HG02623 (cell line): ENCODE measurements around the gene ADIPOR2.
"Not testable (repeated sequence)": the region's sequence is repeated elsewhere in the genome, so short reads cannot be mapped to it uniquely, and the experiment has no call there.

ENCODE experiments used
- ATAC-seq: cut with Tn5 transposase; IDR thresholded peaks from one replicate; pipeline ENCODE4 v1.9.1; 2021; ENCODE audit warnings: moderate library complexity; ENCODE audit not compliant: unreplicated experiment

The ADIPOR2 gene

GRCh38 chr12:1702713-1703112 is 11.8 kb downstream of the ADIPOR2 start:
- ATAC-seq: no peak

DNA sequence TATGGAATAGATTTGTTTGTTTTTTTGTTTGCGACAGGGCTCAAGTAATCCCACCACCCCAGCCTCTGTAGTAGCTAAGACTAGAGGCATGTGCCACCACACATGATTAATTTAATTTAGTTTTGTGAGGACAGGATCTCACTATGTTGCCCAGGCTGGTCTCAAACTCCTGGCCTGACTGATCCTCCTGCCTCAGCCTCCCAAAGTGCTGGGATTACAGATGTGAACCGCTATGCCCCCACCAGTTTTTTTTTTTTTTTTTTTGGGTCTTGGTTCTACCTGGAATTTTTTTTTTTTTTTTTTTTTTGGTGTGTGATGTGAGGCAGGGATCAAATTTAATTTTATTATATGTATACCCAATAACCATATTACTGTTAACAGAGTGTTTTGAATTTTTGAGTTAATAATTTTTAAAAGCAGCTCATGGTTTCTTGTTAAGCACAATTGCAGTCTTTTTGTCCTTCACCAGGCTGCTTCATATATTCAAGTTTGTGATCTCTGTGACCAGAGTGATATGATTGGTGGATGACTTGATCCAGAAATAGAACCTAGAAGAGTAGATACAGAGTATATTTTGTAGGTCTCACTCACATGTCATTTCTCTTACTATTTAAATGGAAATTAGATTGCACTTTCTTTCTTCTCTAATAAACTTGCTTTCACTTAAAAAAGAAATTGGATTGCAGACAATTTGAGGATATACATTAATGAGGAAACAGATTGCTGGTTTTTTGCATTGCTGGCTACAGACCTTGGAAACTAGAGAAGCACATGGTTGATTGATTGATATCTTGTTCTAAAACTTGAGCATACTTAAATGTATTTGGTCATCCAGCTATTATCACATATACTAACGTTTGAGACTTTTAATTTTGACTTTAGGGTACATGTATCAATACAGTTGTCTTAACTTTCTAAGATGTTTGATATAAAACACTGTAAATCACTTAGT is 13.2 kb downstream of the ADIPOR2 start:
- no peak for ATAC-seq

DNA sequence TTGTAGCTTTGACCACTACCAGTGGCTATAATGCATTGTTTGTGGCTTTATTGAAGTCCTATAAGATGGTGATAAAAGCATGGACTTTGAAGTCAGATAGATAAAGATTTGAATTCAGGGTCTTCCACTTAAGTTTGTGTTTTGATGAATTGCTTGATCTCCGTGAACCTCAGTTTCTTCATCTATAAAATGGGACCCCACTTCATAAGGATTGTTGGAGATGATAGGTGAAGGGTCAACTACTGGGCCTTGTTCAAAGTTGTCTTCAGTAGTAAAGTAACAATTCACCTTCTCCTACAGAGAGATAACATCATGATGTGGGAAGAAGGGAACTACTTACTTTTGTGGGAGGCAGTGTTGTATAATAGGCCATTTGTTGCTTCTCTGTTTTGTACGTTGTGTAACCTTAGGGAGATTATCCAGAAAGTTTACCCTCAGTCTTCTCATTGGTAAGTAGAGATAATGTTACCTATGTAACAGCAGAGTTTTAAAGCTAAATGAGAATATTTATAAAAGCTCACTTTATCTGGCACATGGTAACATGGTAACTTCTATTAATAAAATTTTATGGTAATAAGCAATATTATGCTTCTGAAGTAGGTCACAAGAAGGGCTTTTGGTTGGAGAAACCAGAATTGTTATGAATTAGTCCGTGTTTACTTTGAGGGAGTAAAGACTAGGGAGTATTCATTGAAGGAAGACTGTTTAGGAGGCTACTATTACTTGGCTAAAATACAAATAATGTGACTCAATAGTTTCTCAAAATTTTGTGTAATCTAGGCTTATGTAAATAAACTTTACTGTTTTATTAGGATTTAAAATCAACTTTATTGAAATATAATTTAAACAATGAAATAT is 15.1 kb downstream of the ADIPOR2 start:
- ATAC-seq: no peak

DNA sequence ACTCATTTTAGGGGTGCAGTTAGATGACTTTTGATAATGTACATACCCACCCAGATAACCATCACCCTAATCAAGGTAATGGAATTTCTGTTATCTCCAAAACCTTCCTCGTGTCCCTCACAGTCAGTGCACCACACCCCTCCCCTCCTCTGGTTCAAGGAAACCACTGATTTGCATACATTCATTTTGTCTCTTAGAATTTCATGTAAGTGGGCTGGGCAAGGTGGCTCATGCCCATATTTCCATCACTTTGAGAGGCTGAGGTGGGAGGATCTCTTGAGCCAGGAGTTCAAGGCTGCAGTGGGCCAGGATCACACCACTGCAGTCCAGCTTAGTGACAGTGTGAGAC is 15.7 kb downstream of the ADIPOR2 start:
- ATAC-seq: no peak

DNA sequence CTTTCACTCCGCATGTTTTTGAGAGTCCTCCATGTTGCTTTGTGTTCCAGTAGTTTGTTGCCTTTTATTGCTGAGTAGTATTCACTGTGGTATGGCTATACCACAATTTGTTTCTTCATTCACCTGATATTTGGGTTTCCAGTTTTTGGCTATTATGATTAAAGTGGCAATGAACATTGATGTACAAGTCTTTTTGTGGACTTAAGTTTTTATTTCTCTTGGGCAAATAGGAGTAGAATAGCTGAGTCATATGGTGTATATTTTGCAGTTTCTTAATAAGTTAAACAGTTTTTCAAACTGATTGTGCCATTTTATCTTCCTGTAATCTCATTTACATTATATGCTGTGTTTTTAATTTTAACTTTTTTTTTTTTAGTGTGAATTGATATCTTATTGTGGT is 16.2 kb downstream of the ADIPOR2 start:
- no peak for ATAC-seq

GRCh38 chr12:1709968-1710367 is 19.1 kb downstream of the ADIPOR2 start:
- ATAC-seq: not testable (repeated sequence)

DNA sequence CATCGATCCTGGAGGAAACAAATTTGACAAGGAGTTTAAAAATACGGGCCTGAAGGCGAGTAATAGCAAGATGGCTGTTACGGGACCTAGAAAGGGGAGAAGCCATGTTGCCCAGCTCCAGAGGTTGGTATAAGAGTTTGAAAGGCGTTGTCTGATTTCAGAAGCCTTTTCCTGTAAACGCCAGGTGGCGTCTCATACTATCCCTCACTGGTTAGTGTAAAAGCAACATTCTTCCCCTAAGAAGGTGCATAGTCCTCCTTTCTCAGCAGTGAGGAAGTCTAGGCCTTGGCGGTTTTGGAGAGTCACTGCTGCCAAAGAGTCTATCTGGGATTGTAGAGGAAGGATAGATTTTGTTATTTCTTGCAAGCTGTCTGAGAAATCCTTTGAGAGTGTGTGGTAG is 20.0 kb downstream of the ADIPOR2 start:
- ATAC-seq: not testable (repeated sequence)

DNA sequence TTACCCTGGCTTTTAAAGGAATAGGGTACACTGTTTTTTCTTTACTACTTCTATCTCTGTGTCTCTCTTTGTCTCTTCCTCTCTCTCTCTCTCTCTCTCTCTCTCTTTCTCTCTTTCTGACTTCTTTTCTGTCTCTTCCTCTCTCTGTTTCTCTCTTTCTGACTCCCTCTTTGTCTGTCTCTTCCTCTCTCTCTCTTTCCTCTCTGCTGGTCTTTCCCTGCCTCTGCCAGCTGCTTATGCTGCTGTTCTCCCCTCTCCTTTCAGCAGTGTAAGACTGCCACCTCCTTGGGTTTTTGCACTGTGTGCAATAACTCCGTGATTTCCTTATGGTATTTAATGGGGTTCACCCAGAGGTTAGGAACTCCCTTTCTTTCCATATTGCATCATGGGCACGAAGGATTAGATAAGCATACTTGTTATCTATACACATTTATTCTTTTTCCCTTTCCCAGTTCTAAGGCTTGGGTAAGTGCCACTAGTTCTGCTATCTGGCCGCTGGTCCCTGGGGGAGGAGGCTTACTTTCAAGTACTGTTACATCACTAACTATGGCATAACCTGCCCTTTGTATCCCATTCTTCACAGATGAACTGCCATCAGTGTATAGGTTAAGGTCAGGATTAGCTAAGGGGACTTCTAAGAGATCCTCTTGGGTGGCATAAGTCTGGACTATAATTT is 20.8 kb downstream of the ADIPOR2 start:
- not testable (repeated sequence) for ATAC-seq

DNA sequence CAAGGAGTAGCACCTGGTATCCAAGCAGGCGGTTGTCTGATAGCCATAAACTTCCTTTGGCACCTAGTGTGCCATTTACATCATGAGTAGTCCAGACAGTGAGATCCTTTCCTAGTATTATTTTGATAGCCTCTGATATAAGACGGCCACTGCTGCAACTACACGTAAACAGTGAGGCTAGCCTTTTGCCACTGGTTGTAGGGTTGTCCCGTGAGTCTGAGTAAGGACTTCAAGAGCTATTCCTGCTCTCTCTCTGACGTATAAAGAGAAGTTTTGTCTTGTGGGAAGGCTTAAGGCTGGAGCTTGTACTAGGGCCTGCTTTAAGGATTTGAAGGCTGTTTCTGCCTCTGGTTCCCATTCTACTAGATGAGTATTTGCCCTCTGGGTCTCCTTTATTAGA is 21.4 kb downstream of the ADIPOR2 start:
- not testable (repeated sequence) for ATAC-seq

DNA sequence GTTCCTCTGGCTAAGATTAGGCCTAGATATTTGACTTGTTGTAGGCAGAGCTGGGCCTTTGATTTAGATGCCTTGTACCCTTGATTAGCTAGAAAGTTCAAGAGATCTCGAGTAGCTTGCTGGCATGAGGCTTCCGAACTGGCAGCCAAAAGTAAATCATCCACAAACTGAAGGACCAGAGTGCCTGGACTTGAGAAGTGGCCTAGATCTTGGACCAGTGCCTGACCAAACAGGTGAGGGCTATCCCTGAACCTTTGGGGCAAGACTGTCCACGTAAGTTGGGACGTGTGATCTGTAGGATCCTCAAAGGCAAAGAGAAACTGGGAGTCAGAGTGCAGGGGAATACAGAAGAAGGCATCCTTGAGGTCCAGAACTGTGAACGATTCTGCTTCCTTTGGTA is 22.0 kb downstream of the ADIPOR2 start:
- not testable (repeated sequence) for ATAC-seq

DNA sequence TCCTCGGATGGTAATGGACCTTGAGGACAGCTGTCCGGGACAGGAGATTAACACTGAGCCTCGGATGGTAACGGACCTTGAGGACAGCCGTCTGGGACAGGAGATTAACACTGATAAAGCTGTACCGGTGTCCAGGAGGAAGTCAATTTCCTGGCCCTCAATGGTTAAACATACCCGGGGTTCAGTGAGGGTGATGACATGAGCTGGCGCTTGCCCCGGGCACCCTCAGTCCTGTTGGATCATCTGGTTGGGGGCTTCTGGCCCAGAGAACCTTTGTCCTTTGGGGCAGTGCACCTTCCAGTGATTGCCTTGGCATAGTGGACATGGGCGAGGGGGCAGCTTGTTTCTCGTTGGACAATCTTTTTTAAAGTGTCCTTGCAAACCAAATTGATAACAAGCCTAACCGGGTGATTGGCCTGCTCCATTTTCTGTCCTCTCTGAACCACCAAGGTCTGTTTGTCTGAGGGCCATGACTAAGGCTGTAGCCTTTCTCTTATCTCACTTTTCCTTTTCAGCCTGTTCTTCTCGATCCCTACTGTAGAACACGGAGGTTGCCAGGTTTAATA is 23.0 kb downstream of the ADIPOR2 start:
- ATAC-seq: not testable (repeated sequence)

- ATAC-seq: not testable (repeated sequence)
These were observed 24.6 kb downstream of the ADIPOR2 start for GRCh38 chr12:1715459-1715858.

DNA sequence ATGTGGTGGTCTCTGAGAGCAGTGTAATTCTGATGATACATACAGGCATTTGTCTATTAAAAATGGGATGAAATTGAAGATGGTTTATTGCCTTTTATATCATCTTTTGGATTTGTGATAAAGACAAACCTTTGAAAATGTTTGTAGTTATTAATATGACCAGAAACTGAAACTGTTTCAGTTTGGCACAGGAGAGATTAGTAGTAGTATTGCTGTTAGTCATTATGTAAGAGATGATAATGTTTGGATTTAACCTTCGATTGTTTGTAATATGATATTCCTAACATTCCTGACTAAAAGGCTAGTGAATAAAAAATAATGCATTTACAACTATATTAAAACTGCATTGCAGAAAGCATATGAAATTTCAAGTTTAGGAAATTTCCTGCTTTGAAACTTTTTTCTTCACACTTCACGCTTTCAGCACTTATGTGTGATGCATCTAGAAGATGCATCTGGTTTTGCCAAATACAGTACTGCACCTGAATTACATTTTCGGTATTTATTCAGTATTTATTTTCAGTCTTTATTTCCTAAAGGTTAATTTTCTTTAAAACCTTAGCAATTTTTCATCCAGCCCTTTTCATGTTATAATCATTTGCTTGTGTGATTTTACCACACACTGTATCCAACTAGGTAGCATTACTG is 25.5 kb downstream of the ADIPOR2 start:
- ATAC-seq: no peak

GRCh38 chr12:1716911-1717310 is 26.0 kb downstream of the ADIPOR2 start:
- no peak for ATAC-seq

DNA sequence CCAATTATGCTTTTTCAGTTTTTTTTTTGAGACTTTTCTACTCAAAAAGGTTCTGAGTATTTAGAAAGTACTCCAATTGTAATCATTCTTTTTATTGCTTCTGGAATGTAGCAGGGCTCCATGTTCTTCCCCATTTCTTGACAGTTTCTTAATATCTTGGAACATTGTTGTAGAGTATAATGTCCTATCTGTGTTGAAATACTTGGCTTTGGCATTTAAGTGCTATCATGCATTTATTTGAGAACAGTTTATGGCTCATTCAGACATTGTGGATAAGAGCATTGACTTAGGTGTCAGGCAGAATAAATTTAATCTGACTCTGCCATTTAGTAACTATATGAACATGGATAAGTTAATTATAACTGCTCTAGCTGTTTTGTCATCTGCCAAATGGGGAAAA is 28.3 kb downstream of the ADIPOR2 start:
- no peak for ATAC-seq

DNA sequence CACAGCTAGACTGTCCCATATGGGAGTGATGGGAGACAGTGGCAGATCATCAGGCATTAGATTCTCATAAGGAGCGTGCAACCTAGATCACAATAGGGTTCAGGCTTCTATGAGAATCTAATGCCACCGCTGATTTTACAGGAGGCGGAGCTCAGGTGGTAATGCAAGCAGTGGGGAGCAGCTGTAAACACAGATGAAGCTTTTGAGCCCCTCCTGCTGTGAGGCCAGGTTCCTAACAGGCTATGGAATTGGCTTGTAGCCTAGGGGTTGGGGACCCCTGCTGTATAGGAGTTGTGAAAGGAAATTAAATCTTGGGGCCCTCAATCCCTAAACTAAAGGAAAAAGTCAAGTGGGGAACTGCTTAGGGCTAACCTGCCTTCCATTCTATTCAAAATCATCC is 29.6 kb downstream of the ADIPOR2 start:
- no peak for ATAC-seq

- no peak for ATAC-seq
These were observed 32.9 kb downstream of the ADIPOR2 start for GRCh38 chr12:1723721-1724120.

DNA sequence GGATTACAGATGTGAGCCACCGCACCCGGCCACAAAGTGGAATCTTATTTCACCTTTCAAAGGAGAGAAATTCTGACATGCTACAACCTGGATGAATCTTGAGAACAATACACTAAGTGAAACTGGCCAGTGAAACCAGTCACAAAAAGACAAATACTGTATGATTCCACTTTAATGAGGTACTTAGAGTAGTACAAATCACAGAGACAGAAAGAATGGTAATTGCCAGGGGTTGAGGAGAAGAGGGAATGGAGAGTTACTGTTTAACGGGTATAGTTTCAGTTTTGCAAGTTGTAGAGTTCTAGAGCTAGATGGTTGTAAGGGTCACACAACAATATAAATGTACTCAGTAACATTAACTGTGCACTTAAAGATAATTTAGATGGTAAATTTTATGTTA is 33.4 kb downstream of the ADIPOR2 start:
- ATAC-seq: no peak

DNA sequence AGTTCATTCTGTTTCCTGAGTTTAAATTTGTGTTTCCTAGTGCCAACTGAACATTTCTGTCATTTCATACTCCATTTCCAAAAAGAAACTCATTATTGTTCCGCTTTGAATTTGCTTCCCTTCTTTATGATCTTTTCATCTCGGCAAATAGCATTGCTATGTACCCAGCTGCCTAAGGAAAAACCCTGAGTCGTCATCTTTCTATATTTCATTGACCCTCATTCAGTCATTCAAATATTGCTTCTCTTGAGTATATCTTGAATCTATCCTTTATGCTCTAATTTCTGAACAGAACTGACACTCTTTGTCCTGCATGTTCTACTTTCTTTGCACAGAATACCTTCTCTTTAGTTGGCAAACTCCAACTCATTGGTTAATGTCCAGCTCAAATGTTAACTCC is 35.9 kb downstream of the ADIPOR2 start:
- no peak for ATAC-seq

- no peak for ATAC-seq
These were observed 38.0 kb downstream of the ADIPOR2 start for GRCh38 chr12:1728824-1729223.
